GM10847 (cell line): ENCODE results near the gene LAMTOR5.

Experiments used
- POLR2A ChIP-seq: IDR thresholded peaks from 2 replicates; pipeline ENCODE4 v1.6.1; 2011; ENCODE audit not compliant: insufficient read length; ENCODE audit errors: extremely low read depth

The LAMTOR5 gene

GRCh38 chr1:110430901-110431300 is 23.4 kb upstream of the LAMTOR5 start:
- TF ChIP-seq POLR2A, result no peak

- TF ChIP-seq POLR2A, result no peak
These were observed 22.9 kb upstream of the LAMTOR5 start for GRCh38 chr1:110430366-110430765.

GRCh38 chr1:110428946-110429345 is 21.5 kb upstream of the LAMTOR5 start:
- no peak for TF ChIP-seq POLR2A

- no peak for TF ChIP-seq POLR2A
These were observed 19.4 kb upstream of the LAMTOR5 start for GRCh38 chr1:110426854-110427253.

GRCh38 chr1:110425612-110426152 is 18.2 kb upstream of the LAMTOR5 start:
- no peak for TF ChIP-seq POLR2A

GRCh38 chr1:110424699-110425611 is 17.5 kb upstream of the LAMTOR5 start:
- TF ChIP-seq POLR2A, result no peak

GRCh38 chr1:110420874-110421793 is 13.6 kb upstream of the LAMTOR5 start:
- TF ChIP-seq POLR2A, result no peak

GRCh38 chr1:110420023-110420662 is 12.6 kb upstream of the LAMTOR5 start:
- TF ChIP-seq POLR2A, result no peak

- TF ChIP-seq POLR2A, result no peak
These were observed 11.2 kb upstream of the LAMTOR5 start for GRCh38 chr1:110418729-110419128.

- TF ChIP-seq POLR2A, result no peak
These were observed 5.1 kb upstream of the LAMTOR5 start for GRCh38 chr1:110412576-110412975.

- TF ChIP-seq POLR2A, result no peak
These were observed 3.8 kb upstream of the LAMTOR5 start for GRCh38 chr1:110411173-110411735.

- no peak for TF ChIP-seq POLR2A
These were observed 1.8 kb upstream of the LAMTOR5 start for GRCh38 chr1:110409316-110409715.

GRCh38 chr1:110408488-110408887 is 994 bp upstream of the LAMTOR5 start:
- no peak for TF ChIP-seq POLR2A

GRCh38 chr1:110404401-110404800 is 3.1 kb downstream of the LAMTOR5 start:
- TF ChIP-seq POLR2A, result no peak

GRCh38 chr1:110403805-110404204 is 3.7 kb downstream of the LAMTOR5 start:
- no peak for TF ChIP-seq POLR2A
